Endothelial cell of umbilical vein (primary cell): Measurements from ENCODE around the gene GNG3.

ENCODE experiments used
- CTCF ChIP-seq, 2 donors: IDR thresholded peaks; 1 replicate in 1 of 2; 2 replicates in 1 of 2; pipeline ENCODE4 v1.5.1; 2011; ENCODE audit warnings: low read length in 2 of 2, mild to moderate bottlenecking in 2 of 2, moderate library complexity in 2 of 2, control low read depth in 1 of 2, inconsistent platforms in 1 of 2, low read depth in 1 of 2; ENCODE audit not compliant: insufficient read depth in 1 of 2; ENCODE audit errors: extremely low read depth in 1 of 2
- EZH2 ChIP-seq: IDR thresholded peaks from 2 replicates; pipeline ENCODE4 v1.6.1; 2012; ENCODE audit warnings: borderline replicate concordance, low read depth, mild to moderate bottlenecking, moderate library complexity, low read length, inconsistent platforms; ENCODE audit not compliant: severe bottlenecking
- MAX ChIP-seq: IDR thresholded peaks from 2 replicates; pipeline ENCODE4 v1.6.1; 2011; ENCODE audit not compliant: insufficient read depth, insufficient read length
- POLR2A ChIP-seq: IDR thresholded peaks from 2 replicates; pipeline ENCODE4 v1.6.1; 2012; ENCODE audit warnings: low read depth, mild to moderate bottlenecking, control low read depth, low read length
- POLR2AphosphoS5 ChIP-seq: IDR thresholded peaks from 2 replicates; pipeline ENCODE4 v1.6.1; 2012; ENCODE audit warnings: low read depth, mild to moderate bottlenecking, control low read depth, low read length, moderate library complexity; ENCODE audit not compliant: insufficient read depth

- TF ChIP-seq CTCF (IDR thresholded peaks at IDR 0.05; ENCODE audit: extremely low read depth in 1 of 2, insufficient read depth in 1 of 2, low read depth in 1 of 2, low read length in 2 of 2) (no peak), POLR2A (no peak), MAX (no peak), EZH2 (no peak), POLR2AphosphoS5 (no peak)
These were observed 29.7 kb downstream of the GNG3 start for GRCh38 chr11:62737196-62737595.
